GM18909 (cell line): ENCODE results near the gene CLSTN2.

Experiments used
- ATAC-seq: cut with Tn5 transposase; IDR thresholded peaks from one replicate; pipeline ENCODE4 v1.9.1; 2021; ENCODE audit warnings: mild to moderate bottlenecking; ENCODE audit not compliant: unreplicated experiment, poor library complexity

Gene CLSTN2

DNA sequence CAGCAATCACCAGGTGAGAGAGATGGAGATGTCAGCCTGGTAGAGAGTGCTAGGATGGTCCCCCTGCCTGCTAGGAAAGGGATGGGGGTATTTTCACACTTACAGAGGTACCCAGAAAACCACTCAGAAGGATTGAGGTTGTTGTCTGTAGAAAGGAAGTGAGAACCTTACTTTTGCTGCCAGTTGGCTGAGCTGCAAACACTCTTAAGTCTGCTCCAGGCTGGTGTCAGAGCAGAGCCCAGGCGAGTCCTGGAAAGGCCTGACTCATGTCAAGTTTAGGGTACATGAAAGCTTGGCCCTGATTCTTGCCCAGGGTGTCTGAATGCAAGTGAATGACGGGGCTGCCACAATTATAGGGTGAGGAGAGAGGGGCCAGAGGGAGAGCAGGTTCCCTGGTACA, 528.4 kb downstream of the CLSTN2 start:
- ATAC-seq, result no peak

DNA sequence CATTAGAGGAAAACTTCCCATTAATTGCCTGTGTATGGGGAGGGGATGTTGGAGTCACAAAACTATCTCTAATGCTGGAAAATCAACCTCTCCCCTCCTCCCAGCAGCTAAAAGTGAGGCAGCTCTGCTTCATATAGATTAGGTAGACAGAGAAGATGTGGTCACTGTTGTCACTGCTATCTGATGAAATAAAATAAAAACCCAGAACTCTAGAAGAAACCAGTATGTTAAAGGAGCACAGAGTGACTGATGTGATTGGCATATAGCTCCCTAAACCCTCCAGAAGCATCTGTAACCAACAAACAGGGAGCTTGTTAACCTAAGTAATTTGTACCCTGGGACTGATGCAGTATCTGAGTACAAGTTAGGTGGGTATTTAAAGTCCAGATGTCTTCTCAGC, 531.0 kb downstream of the CLSTN2 start:
- ATAC-seq, result no peak

DNA sequence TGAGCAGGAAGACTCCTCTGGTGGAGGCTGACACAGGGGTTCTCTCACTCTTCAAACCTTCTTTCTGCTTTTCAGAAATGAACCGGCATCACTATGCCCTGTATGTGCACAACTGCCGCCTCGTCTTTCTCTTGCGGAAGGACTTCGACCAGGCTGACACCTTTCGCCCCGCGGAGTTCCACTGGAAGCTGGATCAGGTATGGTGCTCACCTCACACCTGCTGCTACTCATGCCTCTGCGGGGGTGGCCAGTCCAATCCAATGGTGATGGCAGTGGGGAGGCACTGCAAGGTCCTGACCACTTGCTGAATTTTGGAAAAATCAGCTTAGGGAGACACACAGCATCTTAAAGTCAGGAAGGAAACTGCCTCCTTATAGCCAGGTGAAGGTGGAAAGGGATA, 531.5 kb downstream of the CLSTN2 start:
- no peak for ATAC-seq

DNA sequence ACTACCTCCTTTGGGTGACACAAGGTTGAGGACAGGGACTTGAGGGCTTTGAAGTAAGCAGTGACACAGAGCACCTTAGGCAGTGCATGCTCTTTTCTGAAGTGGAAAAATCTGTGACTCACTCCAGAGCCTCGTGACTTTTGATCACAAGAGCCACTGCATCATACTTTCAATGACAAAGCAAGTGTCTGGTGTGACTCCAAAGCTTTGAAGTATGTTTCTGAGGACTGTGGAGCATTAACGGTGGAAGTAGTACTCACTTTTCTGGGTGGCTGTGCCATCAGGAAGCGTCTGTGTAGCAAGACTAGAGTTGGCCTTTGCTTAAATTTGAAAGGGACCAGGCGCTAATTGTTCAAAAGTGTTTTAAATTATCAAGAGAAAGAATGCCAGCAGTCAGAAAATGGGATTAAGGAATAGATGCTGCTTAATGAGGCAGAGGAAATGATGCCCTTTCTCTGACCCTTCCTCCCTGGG, 532.2 kb downstream of the CLSTN2 start:
- ATAC-seq, result no peak

DNA sequence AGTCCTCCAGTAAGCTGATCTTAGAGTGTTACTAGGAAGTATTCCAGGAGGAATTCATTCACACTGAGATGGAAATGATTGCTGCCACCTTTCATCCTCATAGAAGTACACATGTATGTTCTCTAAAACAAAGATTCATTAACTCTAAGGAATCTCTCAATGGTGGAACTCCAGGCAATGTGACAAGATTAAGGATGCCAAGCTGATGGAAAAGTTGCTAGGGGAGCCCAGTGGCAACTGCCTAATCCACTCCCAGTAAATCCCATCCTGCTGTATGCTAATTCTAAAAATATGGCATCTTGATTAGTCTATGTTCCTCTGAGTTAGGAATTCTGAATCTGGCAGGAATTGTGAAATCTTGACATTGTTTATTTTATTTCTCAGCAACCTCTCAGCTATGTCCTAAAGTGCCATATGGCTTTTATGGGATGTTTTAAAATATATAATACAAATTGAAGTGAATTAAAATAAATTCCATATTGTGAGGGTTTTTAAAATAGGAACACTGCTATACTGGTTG, 532.9 kb downstream of the CLSTN2 start:
- ATAC-seq, result no peak

DNA sequence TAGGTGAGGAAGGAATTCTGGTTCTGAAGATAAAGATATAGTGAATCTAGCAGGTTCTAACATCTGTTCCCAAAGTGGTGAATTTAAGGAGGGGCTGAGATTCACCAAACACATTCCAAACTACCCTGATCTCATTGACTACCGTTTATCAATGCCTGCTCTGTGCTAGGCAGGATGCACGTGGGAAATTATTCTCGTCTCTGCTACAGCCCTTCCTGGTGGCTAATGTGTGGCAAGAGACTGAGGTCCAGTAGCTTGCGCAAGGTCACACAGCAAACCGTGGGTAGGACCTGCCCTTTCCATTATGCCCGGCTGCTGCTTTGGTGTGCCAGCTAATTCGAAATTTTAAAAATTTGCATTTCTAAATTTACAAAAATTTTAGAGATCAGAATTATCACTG, 533.4 kb downstream of the CLSTN2 start:
- no peak for ATAC-seq

DNA sequence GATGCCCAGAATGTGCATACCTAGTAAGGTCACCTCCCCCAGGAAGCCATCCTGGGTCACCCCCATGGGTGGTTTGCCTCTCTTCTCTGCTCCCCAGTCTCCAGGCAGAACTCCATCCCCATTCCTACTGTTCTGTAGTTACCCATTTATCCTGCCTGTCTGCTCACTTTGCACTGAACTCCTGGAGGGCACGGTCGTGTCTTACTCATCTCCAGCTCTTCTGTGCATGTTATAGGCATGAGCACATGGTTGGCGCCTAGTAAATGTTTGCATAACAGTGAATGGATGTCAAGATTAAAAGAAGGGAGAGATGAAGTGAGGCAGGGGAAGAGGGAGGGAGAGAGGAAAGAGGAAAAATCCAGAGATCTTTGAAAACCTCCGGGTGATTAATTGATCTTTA, 534.5 kb downstream of the CLSTN2 start:
- ATAC-seq, result no peak

DNA sequence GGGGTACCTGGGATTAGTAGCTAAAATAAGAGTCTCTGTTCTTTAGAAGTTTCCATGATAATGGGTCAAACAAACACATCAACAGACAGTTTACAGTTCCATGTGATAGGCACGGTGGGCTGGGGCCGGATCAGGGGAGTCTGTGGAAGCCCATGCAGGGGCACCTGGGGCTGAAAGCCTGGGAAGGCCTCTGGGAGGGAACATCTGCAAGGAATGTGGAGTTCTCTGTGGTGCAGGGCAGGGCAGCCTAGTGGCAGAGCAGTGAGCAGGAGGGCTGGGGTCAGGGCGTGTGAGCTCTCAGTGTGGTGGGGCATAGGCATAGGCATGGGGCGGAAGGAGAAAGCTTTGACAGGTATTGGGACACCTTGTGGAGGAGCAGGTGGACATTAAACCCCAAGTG, 535.2 kb downstream of the CLSTN2 start:
- ATAC-seq, result no peak

DNA sequence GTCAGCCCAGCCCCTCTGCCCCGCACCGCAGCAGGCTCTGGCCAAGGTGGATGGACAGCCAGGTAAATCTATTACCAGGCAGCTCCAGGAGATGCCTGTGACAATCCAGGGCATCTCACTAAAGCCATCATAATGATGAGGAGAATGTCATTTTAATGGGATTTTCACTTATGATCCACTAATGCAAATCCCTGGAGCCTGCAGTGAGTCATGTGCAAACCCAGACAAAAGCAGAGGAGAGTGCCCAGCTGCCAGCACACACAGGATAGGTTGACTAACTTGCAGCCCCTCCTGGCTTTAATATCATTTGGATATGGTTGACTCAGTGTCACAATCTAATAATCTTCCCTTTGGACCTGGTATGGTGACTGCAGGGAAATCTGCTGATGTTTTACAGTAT, 536.0 kb downstream of the CLSTN2 start:
- ATAC-seq, result no peak

DNA sequence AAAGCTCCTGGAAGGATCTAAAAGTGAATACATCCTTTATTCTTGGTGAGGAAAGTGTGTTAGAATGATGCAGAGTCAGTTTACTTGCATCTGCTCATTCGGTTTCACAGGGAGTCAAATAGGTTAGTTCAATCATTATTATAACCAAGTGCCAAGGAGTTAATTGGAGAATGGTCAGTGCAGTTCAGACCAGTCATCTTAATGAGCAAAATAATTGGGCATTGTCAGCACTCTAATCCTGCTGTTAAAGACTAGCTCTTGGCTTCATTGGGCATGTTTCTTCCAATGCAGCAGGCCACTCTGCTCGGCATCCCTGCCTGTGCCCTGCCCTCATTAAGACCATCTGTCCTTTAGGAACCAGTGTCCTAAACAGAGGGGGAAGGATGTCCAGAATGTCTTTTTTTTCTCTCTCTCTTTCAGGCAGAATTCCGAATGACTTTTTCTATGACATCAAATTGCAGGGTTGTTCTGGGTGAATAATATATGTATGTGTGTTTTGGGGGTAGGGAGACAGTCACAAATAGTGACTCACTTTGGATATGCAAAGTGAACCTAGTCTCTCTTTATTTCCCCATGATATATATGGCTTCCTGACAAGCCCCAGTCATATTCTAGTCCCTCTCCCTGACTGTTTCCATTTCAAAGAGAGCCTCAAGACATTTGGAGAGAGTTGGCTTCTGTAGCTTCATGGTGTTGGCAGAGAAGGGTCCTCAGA, 537.5 kb downstream of the CLSTN2 start:
- ATAC-seq, result no peak

DNA sequence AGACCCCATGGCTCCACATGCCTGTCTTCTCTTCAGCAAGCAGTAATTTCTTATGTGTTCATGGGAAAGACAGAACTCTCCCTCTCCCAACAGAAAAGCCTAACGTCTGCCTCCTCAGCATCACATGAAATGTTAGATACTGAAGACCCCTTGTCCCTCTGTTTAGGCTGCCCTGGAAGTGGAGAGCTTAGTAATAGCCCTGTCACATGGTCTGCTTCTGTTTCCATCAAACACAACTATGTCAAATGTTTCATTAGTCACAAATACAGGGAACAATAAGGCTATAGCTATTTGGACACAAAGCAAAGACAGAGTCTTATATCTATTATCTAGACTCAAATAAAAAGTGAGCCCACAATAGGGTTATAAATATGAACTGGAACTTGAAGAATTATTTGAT, 552.6 kb downstream of the CLSTN2 start:
- no peak for ATAC-seq

DNA sequence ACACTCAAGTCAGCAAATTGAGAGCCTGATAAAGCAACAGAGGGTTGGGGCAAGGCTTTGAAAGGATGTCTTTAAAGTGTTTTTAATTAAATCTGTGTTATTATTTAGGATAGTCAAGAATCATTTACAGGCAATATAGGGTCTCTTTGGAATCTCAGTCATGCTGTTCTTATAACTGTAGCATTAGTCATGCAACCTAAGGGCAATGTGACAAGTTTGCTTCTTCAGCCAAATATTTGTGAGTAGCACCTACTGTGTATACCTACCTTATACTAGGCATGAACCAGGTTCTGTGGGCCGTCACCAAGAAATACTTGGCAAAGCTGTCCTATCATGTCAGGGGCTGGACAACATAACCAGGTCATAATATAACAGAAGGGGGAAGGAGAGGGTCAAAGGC, 558.3 kb downstream of the CLSTN2 start:
- no peak for ATAC-seq

DNA sequence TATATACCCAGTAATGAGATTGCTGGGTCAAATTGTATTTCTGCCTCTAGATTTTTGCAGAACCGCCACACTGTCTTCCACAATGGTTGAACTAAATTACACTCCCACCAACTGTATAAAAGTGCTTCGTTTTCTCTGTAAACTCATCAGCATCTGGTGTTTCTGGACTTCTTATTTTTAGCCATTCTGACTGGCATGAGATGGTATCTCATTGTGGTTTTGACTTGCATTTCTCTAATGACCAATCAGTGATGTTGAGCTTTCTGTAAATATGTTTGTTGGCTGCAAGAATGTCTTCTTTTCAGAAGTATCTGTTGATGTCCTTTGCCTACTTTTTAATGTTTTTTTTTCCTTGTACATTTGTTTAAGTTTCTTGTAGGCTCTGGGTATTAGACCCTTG, 560.0 kb downstream of the CLSTN2 start:
- no peak for ATAC-seq

DNA sequence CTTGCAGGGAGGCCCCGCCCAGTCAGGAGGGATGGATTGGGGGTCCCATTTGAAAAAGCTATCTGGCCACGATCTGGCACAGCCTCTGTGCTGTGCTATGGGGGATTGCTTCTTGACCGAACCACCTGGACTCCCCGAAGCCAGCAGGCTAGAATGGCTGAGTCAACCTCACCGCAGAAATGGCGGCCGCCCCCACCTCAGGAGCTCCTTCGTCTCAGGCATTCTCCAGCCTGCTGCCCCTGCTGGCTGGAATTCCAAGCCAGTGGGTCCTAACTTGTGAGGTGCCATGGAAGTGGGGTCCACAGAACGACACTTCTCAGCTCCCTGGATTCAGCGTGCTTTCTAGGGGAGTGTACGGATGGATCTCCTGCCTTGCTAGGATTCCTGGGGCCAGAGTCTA, 562.3 kb downstream of the CLSTN2 start:
- ATAC-seq, result no peak

DNA sequence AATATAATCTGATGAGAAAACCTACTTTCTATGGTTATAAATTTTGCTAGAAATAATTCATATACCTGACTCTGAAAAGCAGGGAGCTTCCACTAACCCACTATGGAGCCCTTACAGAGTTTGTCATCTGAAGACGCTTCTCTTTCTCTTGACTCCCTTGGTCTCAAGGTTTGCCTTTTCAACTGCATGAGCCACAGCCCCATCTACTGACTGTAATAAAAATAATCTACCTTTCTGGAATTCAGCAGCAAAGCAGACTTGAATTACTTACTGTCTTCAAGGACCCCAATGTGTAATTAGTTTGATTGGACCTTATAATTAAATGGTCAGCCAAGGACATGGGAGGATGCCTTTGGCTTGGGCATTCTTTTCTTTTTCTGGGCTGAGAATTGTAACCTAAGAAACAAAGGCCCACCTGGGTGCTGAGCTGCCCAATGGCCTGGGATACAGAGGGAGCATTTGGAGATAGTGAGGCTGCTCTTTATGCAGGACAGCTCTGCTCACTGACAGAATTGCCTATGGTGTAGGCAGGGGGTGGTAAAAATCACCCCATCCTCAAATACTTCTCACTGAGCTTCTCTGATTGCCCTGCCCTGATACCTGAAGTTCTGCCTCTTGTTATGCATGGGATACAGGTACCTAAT, 564.3 kb downstream of the CLSTN2 start:
- ATAC-seq, result no peak

DNA sequence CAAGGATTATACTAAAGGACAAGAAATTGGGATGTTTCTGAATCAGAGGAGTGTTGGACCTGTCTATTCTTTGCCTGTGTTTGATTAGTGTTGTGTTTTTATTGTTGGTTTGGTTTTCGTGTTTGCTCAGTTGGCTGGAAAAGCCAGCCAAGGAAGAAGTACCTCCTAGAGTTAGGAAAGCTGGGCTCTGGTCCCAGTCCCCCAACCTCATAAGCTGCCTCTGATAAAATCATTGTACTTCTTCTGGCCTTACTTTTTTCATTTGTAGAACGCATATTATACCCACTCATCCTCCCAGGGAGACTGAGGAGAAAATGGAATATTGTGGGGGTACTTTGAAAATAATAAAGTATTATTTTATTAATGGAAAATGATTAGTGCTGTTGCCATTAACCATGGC, 565.5 kb downstream of the CLSTN2 start:
- ATAC-seq, result no peak

DNA sequence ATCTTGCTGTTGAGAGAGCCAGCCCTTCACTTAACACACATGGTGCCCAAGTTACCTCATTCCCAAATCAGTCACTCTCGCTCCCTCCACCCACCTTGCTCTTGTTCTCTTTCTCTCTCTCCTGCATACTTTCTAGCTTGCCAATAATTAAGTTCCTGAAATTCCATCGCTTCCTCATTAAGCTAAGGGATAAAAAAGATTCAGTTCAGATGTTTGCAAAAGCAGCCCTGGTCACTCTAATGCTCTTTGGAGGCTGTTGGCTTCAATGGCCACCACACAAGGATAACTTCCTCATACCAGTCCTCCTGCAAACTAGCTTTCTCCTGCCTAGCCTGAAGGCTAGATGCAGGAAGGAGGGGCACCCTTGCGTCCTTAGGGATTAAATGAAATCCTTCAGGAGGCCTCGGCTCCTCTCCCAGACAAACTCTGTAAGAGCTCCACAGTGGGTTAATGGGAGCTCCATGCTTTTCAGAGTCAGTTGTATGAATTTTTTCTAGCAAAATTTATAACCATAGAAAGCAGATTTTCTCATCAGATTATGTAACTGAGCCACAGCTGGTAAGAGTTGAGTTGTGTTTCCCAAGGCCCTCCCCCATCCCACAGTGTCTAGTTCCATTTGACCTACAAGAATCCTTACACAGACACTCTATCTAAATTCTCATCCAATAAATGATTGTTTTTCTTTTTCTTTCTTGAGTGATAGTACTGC, 566.2 kb downstream of the CLSTN2 start:
- ATAC-seq, result no peak

DNA sequence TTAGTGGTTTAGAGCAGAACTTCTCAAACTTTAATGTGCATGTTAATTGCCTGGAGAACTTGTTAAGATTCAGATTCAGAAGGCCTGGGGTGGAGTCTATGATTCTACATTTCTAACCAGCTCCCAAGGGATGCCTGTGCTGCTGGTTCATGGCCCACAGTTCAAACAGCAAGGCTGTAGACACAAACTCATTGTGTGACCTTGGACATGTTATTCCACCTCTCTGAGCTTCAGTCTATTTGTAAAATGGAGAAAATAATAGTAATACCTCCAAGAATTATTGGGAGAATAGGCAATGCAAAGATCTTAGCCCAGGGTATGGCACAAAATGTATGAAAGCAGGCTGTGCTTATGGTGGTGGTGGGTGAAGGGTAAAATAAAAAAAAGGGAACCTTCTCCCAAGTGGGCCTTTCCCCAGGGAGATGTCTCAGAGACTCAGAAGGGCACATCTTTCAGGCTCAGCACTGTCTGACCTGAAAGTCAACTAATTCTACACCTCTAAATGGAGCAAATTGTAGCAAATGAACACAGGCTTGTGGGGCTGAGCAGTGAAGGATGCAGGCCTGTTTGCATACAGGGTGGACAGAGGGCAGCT, 566.9 kb downstream of the CLSTN2 start:
- ATAC-seq, result no peak

DNA sequence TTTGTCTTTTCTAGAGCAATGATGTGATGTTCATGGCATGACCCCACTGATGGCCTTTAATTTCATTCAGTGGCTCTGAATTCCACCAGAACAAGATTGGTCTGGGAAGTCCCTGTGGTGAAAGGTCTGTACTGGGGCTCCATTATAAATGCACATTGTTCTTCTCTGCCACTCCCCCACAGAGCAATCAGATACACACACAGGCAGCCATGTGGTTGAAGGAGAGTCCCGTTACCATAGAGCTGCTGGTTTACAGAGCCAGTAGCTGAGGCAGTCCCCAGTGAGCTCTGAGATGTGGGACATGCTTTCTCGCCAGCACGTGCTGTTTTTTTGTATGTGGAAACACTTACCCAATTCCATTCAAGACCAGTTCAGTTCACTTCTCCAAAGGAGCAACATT, 570.2 kb downstream of the CLSTN2 start:
- ATAC-seq, result no peak

DNA sequence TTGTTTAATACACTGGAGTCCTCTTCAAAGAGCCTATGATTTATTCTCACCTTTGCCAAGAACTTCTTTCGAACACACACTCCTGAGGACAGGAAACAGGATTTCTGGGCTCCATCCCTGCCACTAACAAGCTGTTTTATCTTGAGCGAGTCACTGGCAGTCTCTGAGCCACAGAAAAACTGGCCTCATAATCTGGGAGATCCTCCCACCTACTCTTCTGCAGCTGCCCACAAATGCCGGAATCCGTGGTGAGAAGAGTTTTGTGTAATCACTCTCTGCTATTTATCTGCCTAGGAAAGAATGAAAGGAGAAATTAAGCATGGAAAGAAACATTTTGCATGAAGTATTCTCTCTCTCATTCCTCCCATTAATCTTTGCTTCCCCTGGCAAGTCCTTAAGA, 570.9 kb downstream of the CLSTN2 start:
- ATAC-seq, result no peak

DNA sequence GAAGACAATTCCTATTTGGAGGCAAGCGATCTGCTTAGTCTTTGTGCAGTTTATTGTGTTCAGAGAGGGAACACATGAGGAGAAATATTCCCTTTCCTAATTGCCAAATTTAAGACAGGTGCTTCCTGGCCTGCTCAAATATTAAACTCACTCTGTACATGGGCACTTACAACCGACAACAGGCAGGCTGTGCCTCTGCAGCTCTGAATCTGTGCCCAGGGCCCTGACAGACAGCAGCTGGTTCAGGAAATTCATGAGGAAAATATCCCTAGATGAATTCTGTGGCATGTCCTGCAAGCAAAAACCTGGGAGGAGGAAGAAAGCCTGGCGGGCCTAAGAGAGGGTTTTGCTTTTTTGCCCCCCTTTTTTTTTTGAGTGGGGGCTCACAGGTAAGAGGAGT, 573.6 kb downstream of the CLSTN2 start:
- no peak for ATAC-seq
